HG03354 (cell line): ENCODE results near the gene GAMT.
A peak's percentile ranks its signal among the peaks of the same experiment; 100 is the strongest.

ENCODE experiments used
- ATAC-seq: cut with Tn5 transposase; IDR thresholded peaks from one replicate; pipeline ENCODE4 v1.9.1; 2021; ENCODE audit warnings: mild to moderate bottlenecking; ENCODE audit not compliant: unreplicated experiment, poor library complexity, severe bottlenecking

The GAMT gene

GRCh38 chr19:1406774-1407527 lies 5.6 kb upstream of the GAMT start:
- ATAC-seq, result peak; percentile 75

GRCh38 chr19:1402411-1403070 lies 1.2 kb upstream of the GAMT start:
- no peak for ATAC-seq

DNA sequence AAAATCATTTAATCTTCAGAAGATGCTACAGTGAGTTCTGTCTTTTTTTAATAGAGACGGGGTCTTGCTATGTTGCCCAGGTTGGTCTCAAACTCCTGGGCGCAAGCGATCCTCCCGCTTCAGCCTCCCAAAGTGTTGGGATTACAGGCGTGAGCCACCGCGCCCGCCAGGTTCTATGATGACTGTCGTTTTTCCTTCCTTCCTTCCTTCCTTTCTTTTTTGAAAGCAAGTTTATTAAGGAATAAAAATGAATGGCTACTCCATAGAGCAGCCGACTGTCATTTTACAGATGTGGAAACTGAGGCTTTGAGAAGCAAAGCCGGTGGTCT lies 511 bp upstream of the GAMT start:
- ATAC-seq, result no peak

- ATAC-seq, result no peak
These were observed 833 bp downstream of the GAMT start for GRCh38 chr19:1400281-1401137.

DNA sequence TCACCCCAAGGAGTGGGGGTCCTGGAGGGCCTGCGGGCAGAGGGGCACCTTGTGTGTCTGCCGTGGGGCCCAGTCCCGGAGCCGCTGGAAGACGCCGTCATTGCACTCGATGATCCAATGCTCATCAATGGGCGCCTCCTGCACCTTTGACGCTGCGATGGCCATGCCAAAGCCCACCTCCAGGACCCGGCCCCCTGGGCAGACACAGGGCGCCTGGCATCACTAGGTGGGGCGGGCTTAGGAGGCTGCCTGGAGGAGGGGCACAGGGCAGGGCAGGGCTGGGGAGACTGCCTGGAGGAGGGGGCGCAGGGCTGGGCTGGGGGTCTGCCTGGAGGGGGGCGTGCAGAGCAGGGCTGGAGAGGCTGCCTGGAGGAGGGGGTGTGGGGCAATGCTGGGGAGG lies 1.6 kb downstream of the GAMT start:
- ATAC-seq, result no peak

DNA sequence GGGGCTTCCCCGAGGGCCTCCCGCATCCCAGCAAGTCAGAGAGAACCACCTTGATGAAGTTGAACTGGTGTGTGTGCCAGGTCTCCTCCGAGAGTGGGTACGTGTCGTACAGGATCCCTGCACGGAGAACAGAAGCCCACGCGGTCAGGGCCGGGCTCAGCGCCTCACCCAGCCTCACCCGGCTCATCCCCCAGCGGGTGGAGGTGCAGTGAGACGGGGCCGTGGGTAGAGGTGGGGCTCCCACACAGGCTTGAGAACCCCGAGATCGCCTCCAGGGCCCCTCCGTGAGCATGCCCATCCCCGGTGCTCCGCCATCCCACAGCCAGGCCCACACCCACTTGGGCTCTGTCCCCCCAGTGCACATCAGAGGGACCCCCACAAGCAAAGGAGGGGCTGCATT lies 2.3 kb downstream of the GAMT start:
- no peak for ATAC-seq

DNA sequence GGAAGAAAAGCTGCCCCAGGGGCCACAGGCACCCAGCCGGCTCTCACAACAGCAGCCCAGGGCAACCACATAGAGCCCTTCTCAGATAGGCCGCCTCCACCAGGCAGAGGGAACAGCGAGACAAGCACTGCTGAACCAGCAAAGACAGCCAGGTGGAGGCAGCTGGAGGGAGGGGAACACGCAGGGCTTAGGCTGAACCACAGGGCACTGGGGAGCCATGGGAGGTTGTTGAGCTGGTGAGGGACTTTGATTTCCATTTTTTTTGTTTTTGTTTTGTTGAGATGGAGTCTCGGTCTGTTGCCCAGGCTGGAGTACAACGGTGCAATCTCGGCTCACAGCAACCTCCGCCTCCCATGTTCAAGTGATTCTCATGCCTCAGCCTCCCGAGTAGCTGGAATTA lies 3.5 kb downstream of the GAMT start:
- no peak for ATAC-seq

DNA sequence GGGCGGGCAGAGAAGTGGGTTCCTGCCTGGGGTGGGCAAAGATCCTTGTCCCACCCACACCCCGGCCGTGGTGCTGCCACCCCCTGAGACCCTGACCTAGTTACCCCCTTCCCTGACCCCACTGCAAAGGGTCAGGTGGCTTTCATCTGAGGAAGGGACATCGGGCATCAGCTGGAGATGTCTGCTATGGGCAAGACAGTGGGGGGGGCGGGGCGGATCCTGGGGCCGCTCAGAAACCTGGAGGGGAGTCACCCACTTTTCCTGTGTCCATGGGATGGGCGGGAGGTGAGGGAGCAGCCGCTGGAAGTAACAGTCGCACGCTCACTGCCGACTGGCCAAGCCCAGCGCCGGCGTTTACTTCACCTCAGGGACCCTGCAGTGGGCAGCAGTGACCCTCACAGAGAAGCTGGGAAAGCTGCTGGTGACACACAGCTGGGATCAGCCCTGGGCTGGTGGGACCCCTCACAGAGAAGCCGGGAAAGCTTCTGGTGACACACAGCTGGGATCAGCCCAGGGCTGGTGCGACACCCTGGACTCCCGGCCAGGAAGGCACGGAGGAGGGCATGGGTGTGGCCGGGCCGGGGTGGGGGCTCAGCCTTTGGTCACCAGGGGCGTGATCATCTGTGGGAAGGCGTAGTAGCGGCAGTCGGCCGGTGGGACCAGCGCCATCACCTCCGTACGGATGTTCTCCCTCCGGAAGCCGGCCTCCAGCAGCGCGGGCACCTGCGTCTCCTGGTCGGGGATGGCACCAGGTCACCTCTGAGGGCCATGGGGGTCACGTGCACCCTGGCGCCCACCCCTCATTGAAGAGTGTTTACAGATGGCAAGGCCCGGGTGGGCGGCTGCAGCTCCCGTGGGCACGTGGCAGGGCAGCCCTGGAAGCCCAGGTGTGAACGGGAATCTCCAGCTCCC lies 4.3 kb downstream of the GAMT start:
- ATAC-seq, result no peak

- no peak for ATAC-seq
These were observed 5.1 kb downstream of the GAMT start for GRCh38 chr19:1396019-1396767.

DNA sequence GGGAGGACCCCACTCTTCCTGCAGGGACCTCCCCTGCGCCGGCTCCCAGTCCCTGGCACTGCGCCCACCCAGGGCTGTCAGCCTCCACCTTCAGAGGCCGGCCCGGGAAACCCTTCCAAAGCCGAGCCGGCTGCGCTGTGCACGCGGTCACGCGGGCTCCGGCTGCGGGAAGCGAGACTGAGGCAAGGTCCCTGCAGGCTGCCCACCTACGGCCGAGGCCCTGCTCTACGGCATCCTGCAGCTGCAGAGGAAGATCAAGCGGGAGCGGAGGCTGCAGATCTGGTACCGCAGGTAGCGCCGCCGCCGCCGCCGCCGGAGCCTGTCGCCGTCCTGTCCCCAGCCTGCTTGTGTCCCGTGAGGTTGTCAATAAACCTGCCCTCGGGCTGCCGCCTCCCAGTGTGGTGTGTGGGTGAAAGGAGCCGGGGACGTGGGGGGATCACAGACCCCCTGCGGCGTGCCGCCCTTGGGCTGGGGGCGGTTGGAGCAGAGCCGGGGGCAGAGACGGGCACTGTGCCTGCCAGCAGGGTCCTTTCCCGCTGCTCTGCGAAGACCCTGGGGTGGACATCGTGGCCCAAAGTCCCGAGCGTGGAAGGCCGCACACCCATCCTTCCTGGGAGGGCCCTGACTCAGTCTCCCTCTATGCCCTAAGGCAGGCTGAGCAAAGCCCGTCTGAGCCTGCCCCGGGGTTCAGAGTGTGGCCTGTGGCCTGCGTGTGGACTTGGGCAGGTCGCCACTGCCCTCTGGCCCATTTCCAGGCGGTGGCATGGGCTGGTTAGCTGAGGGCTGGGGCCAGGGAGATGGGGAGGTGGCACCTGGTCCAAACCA lies 5.9 kb downstream of the GAMT start:
- no peak for ATAC-seq

DNA sequence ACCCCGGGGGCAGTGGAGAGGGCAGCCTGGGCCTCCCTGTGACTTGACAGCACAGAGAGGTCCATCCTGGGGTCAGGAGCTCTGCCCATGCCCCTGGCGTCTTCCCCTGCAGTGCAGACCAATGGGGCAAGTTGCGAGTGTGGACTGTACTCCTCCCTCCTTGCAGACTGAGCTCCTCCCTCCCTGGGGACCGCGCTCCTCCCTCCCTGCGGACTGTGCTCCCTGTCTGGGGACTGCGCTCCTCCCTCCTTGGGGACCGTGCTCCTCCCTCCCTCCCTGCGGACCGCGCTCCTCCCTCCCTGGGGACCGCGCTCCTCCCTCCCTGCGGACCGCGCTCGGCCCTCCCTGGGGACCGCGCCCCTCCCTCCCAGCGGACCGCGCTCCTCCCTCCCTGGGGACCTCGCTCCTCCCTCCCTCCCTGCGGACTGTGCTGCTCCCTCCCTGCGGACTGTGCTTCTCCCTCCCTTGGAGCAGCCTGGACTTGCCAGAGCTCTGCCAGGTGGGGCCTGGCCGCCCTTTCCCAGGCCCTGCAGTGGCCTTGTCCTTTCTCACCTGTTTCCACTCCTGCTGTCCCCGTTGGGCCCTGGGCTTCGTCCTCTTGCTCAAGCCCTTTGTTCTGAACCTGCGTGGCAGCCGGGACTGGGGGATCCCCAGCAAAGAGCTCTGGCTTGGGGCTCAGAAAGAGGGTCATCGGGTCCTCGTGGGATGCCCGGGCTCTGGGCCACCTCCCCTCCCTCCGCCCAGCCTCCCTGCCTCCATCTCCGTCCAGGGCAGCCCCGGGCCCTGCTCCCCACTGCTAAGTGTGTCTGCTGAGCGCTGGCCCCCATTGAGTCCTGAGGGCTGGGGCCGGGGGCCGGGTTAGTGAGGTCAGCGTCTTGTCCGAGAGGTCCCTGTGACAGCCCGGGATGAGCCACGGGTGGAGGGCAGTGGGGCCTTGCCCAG lies 6.8 kb downstream of the GAMT start:
- no peak for ATAC-seq

DNA sequence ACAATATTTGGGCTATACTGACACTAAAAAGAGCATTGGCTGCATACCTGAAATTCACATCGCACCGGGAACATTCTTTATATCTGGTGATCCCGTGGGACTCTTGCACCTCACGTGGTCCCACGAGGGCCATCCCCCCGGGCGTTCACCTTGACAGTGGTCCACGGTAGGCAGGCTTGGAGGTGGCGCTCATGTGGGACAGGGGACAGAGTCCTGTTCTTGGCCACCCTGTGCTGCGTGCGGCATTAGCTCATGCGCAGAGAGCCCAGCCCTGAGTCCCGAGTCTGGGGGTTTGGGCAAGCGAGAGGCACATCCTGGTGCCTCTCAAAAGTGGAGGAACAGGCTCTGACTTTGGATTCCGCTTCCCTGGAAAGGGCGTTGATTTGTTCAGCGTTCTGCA lies 7.5 kb downstream of the GAMT start:
- ATAC-seq, result no peak

DNA sequence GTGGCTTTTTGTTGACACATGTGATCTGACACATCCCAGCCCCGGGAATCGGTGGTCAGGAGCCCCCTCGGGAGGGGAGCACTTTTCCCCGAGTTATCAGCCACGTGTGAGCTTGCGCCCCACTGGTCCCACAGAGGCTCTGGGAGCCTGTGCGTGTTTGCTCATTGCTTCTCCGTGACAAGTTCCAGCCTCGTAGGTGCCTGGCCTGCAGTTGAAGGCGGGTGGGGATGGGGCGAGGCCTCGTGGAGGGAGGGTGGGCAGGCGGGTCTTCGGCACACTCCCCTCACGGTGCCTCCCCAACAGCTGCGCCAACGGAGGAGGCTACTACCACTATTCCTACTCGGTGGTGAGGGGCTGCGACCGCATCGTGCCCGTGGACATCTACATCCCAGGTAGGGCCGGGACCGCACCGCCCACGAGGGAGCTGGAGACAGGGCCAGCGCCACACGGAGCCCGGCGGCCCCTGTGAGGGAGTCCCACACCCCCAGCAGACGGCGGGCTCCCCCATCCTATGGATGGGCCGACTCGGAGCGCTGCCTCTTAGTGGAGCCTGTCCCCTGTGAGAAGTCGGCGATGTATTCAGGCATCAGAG lies 8.3 kb downstream of the GAMT start:
- no peak for ATAC-seq

GRCh38 chr19:1392407-1392806 lies 8.9 kb downstream of the GAMT start:
- no peak for ATAC-seq

GRCh38 chr19:1390890-1391423 lies 10.4 kb downstream of the GAMT start:
- no peak for ATAC-seq

GRCh38 chr19:1389033-1389940 lies 12.1 kb downstream of the GAMT start:
- no peak for ATAC-seq
